Vagina (tissue), 2 donors: ENCODE measurements around the gene PLCG1. TPM values are rescaled to one million over a fixed set of nuclear protein-coding genes. Genes with fewer than 3 reads are reported as not detected.

Experiments used
- DNase-seq, 2 donors: peaks; one replicate each; pipeline ENCODE4 v3.0.0-alpha.2; 2017; ENCODE audit errors: extremely low spot score in 2 of 2
- H3K27ac ChIP-seq: fragments of 200-600 bp; sonication (generic); one replicate; pipeline ENCODE4 v1.5.1; 2019
- H3K27me3 ChIP-seq: fragments of 200-600 bp; sonication (generic); one replicate; pipeline ENCODE4 v1.5.1; 2019
- H3K36me3 ChIP-seq, 2 donors: fragments of 200-600 bp; sonication (generic); one replicate each; pipeline ENCODE4 v1.5.1; 2017 to 2019
- H3K4me1 ChIP-seq: fragments of 200-600 bp; sonication (generic); one replicate; pipeline ENCODE4 v1.5.1; 2019
- H3K4me3 ChIP-seq, 2 donors: fragments of 200-600 bp; sonication (generic); 1 replicate in 1 of 2; 2 replicates in 1 of 2; pipeline ENCODE4 v1.5.1; 2016 to 2019
- H3K9me3 ChIP-seq: fragments of 200-600 bp; sonication (generic); one replicate; pipeline ENCODE4 v1.5.1; 2019
- CTCF ChIP-seq, 3 experiments: fragments of 450-650 bp in 2 of 3; fragments of 200-600 bp in 1 of 3; sonication (generic) in 1 of 3; IDR thresholded peaks; one replicate each; pipeline ENCODE4 v1.5.1; 2017 to 2019; ENCODE audit warnings: antibody characterized with exemption in 3 of 3, mild to moderate bottlenecking in 2 of 3, moderate library complexity in 2 of 3
- POLR2A ChIP-seq, 2 donors: fragments of 450-650 bp; IDR thresholded peaks; one replicate each; pipeline ENCODE4 v1.6.1; 2017; ENCODE audit warnings: antibody characterized with exemption in 2 of 2, mild to moderate bottlenecking in 2 of 2, moderate library complexity in 2 of 2
- POLR2AphosphoS5 ChIP-seq, 2 donors: sonication (generic); formaldehyde crosslinking; IDR thresholded peaks; one replicate each; pipeline ENCODE4 v1.9.0; 2017; ENCODE audit warnings: antibody characterized with exemption in 2 of 2, mild to moderate bottlenecking in 2 of 2, low read depth in 1 of 2; ENCODE audit not compliant: insufficient read depth in 1 of 2
- intact Hi-C: fragments of 100-400 bp; cut with DNase I; formaldehyde crosslinking; loops from one replicate; pipeline ENCODE4 v1.15.1; 2023
- total RNA-seq: library from RNA; depleted of rRNA; stranded (reverse); fragments of >200 nt; gene quantifications from one replicate; pipeline ENCODE4 v1.2.3, GENCODE V29; 2016

Gene PLCG1
- total RNA-seq, 1 donor from 2014 or later = 138 TPM

- H3K27ac ChIP-seq = peak overlapping the region; percentile 98
- TF ChIP-seq POLR2AphosphoS5 (IDR thresholded peaks at IDR 0.05; ENCODE audit: insufficient read depth in 1 of 2, low read depth in 1 of 2) (no peak), POLR2A (IDR thresholded peaks at IDR 0.05) (no peak), CTCF (IDR thresholded peaks at IDR 0.05) (no peak)
- H3K4me3 ChIP-seq = no peak overlapping the region
- H3K27me3 ChIP-seq = no peaks in the 10 kb centered on the region
- DNase-seq = no peak
- no peaks in the 10 kb centered on the region for H3K36me3 ChIP-seq
- no peaks in the 10 kb centered on the region for H3K9me3 ChIP-seq
- H3K4me1 ChIP-seq = peaks cover 94% of the 10 kb centered on the region
- intact Hi-C loops = no loop called here
Measured at GRCh38 chr20:41143354-41143753, 6.0 kb downstream of the PLCG1 start.

GRCh38 chr20:41145317-41145716, 8.0 kb downstream of the PLCG1 start:
- no peak for DNase-seq
- Histone ChIP-seq H3K4me3 (no peak overlapping the region), H3K27ac (peak overlapping the region; percentile 44), H3K27me3 (no peaks in the 10 kb centered on the region), H3K4me1 (peaks cover 94% of the 10 kb centered on the region), H3K36me3 (no peaks in the 10 kb centered on the region), H3K9me3 (no peaks in the 10 kb centered on the region)
- intact Hi-C loops = no loop called here
- TF ChIP-seq CTCF (IDR thresholded peaks at IDR 0.05) (no peak), POLR2AphosphoS5 (IDR thresholded peaks at IDR 0.05; ENCODE audit: insufficient read depth in 1 of 2, low read depth in 1 of 2) (no peak)

GRCh38 chr20:41145821-41146620, 8.7 kb downstream of the PLCG1 start:
- Histone ChIP-seq H3K27me3 (no peaks in the 10 kb centered on the region), H3K36me3 (no peaks in the 10 kb centered on the region), H3K4me1 (peaks cover 94% of the 10 kb centered on the region), H3K4me3 (no peak overlapping the region), H3K27ac (peak overlapping the region; percentile 44), H3K9me3 (no peaks in the 10 kb centered on the region)
- intact Hi-C loops = no loop called here
- DNase-seq = no peak
- TF ChIP-seq POLR2A (IDR thresholded peaks at IDR 0.05) (no peak), CTCF (IDR thresholded peaks at IDR 0.05) (no peak), POLR2AphosphoS5 (IDR thresholded peaks at IDR 0.05; ENCODE audit: insufficient read depth in 1 of 2, low read depth in 1 of 2) (peak in 1 of 2 donors; percentile 8)

- no peak for DNase-seq
- no peaks in the 10 kb centered on the region for H3K27me3 ChIP-seq
- no peaks in the 10 kb centered on the region for H3K9me3 ChIP-seq
- peaks cover 94% of the 10 kb centered on the region for H3K4me1 ChIP-seq
- no peaks in the 10 kb centered on the region for H3K36me3 ChIP-seq
- H3K4me3 ChIP-seq = no peak overlapping the region
- no peak overlapping the region for H3K27ac ChIP-seq
- intact Hi-C loops = no loop called here
- TF ChIP-seq POLR2A (IDR thresholded peaks at IDR 0.05) = no peak
- TF ChIP-seq CTCF (IDR thresholded peaks at IDR 0.05) = no peak
- TF ChIP-seq POLR2AphosphoS5 (IDR thresholded peaks at IDR 0.05; ENCODE audit: insufficient read depth in 1 of 2, low read depth in 1 of 2) = no peak
Measured at GRCh38 chr20:41147767-41148191, 10.4 kb downstream of the PLCG1 start.

GRCh38 chr20:41148942-41149341, 11.6 kb downstream of the PLCG1 start:
- Histone ChIP-seq H3K27me3 (no peaks in the 10 kb centered on the region), H3K36me3 (no peaks in the 10 kb centered on the region), H3K9me3 (no peaks in the 10 kb centered on the region), H3K4me3 (no peak overlapping the region), H3K27ac (no peak overlapping the region), H3K4me1 (peaks cover 94% of the 10 kb centered on the region)
- intact Hi-C loops = no loop called here
- no peak for TF ChIP-seq POLR2A (IDR thresholded peaks at IDR 0.05)
- TF ChIP-seq CTCF (IDR thresholded peaks at IDR 0.05) = no peak
- TF ChIP-seq POLR2AphosphoS5 (IDR thresholded peaks at IDR 0.05; ENCODE audit: insufficient read depth in 1 of 2, low read depth in 1 of 2) = no peak
- no peak for DNase-seq
